HUES64 (cell line): ENCODE results near the gene CADM2.

Experiments used
- H3K27ac ChIP-seq: 2 replicates; pipeline ENCODE4 v1.7.0; 2013; ENCODE audit warnings: low read depth, low read length, inconsistent platforms
- H3K27me3 ChIP-seq: 2 replicates; pipeline ENCODE4 v1.6.1; 2013; ENCODE audit warnings: mild to moderate bottlenecking, low read length; ENCODE audit not compliant: insufficient read depth
- H3K36me3 ChIP-seq: 2 replicates; pipeline ENCODE4 v1.6.1; 2013; ENCODE audit warnings: mild to moderate bottlenecking, low read length; ENCODE audit not compliant: insufficient read depth
- H3K4me1 ChIP-seq: 2 replicates; pipeline ENCODE4 v1.6.1; 2013; ENCODE audit warnings: mild to moderate bottlenecking, low read length, moderate library complexity; ENCODE audit not compliant: insufficient read depth
- H3K4me3 ChIP-seq: 2 replicates; pipeline ENCODE4 v1.5.1; 2013; ENCODE audit warnings: mild to moderate bottlenecking, low read length, moderate library complexity
- H3K9ac ChIP-seq: 2 replicates; pipeline ENCODE4 v1.6.1; 2013; ENCODE audit warnings: mild to moderate bottlenecking, low read depth, low read length
- H3K9me3 ChIP-seq: 2 replicates; pipeline ENCODE4 v1.6.1; 2013; ENCODE audit warnings: low read depth, low read length; ENCODE audit not compliant: insufficient read depth
- WGBS: fragments of 150-250, 120-280 bp; methylation state at CpG from one replicate; pipeline ENCODE4 v1.1.7; 2013; ENCODE audit warnings: missing lambda C conversion rate; 5-methylcytosine and 5-hydroxymethylcytosine counted together

CADM2 gene

GRCh38 chr3:85721409-85722145, 762.8 kb downstream of the CADM2 start:
- Histone ChIP-seq H3K27me3 (no peaks in the 10 kb centered on the region), H3K4me3 (no peak overlapping the region), H3K9ac (no peak overlapping the region), H3K36me3 (no peaks in the 10 kb centered on the region), H3K9me3 (peaks cover 20% of the 10 kb centered on the region), H3K27ac (no peak overlapping the region), H3K4me1 (no peaks in the 10 kb centered on the region)
- WGBS: 95% methylated on average over 10 of the region's 10 CpGs

GRCh38 chr3:85725809-85726208, 767.0 kb downstream of the CADM2 start:
- Histone ChIP-seq H3K27me3 (no peaks in the 10 kb centered on the region), H3K9ac (no peak overlapping the region), H3K4me1 (no peaks in the 10 kb centered on the region), H3K27ac (no peak overlapping the region), H3K36me3 (no peaks in the 10 kb centered on the region), H3K4me3 (no peak overlapping the region), H3K9me3 (peaks cover 20% of the 10 kb centered on the region)

- H3K9ac ChIP-seq: no peak overlapping the region
- H3K27ac ChIP-seq: no peak overlapping the region
- no peaks in the 10 kb centered on the region for H3K36me3 ChIP-seq
- WGBS: 100% methylated on average over 1 of the region's 2 CpGs
- H3K27me3 ChIP-seq: no peaks in the 10 kb centered on the region
- H3K9me3 ChIP-seq: peaks cover 20% of the 10 kb centered on the region
- H3K4me1 ChIP-seq: no peaks in the 10 kb centered on the region
- H3K4me3 ChIP-seq: no peak overlapping the region
Measured at GRCh38 chr3:85726241-85726640, 767.5 kb downstream of the CADM2 start.

- Histone ChIP-seq H3K27ac (no peak overlapping the region), H3K27me3 (no peaks in the 10 kb centered on the region), H3K9ac (no peak overlapping the region), H3K4me3 (no peak overlapping the region), H3K4me1 (no peaks in the 10 kb centered on the region), H3K9me3 (no peaks in the 10 kb centered on the region), H3K36me3 (no peaks in the 10 kb centered on the region)
- 90% methylated on average over 3 of the region's 3 CpGs for WGBS
Measured at GRCh38 chr3:85737846-85738245, 779.1 kb downstream of the CADM2 start.

- 94% methylated on average over 2 of the region's 2 CpGs for WGBS
- Histone ChIP-seq H3K27ac (no peak overlapping the region), H3K9ac (no peak overlapping the region), H3K4me3 (no peak overlapping the region), H3K27me3 (no peaks in the 10 kb centered on the region), H3K36me3 (no peaks in the 10 kb centered on the region), H3K4me1 (no peaks in the 10 kb centered on the region), H3K9me3 (no peaks in the 10 kb centered on the region)
Measured at GRCh38 chr3:85740561-85740960, 781.8 kb downstream of the CADM2 start.

- no peaks in the 10 kb centered on the region for H3K9me3 ChIP-seq
- H3K36me3 ChIP-seq: no peaks in the 10 kb centered on the region
- no peaks in the 10 kb centered on the region for H3K4me1 ChIP-seq
- no peaks in the 10 kb centered on the region for H3K27me3 ChIP-seq
- H3K27ac ChIP-seq: no peak overlapping the region
- H3K9ac ChIP-seq: no peak overlapping the region
- H3K4me3 ChIP-seq: no peak overlapping the region
Measured at GRCh38 chr3:85758442-85758841, 799.7 kb downstream of the CADM2 start.

- H3K27ac ChIP-seq: no peak overlapping the region
- WGBS: 91% methylated on average over 3 of the region's 3 CpGs
Measured at GRCh38 chr3:85760342-85760741, 801.6 kb downstream of the CADM2 start.

GRCh38 chr3:85780806-85781205, 822.0 kb downstream of the CADM2 start:
- H3K9ac ChIP-seq: no peak overlapping the region
- no peak overlapping the region for H3K4me3 ChIP-seq
- H3K27ac ChIP-seq: no peak overlapping the region
- H3K9me3 ChIP-seq: no peaks in the 10 kb centered on the region
- no peaks in the 10 kb centered on the region for H3K36me3 ChIP-seq
- H3K27me3 ChIP-seq: no peaks in the 10 kb centered on the region
- H3K4me1 ChIP-seq: no peaks in the 10 kb centered on the region
- 95% methylated on average over 4 of the region's 4 CpGs for WGBS

More at GRCh38 chr3:85760342-85760741, 801.6 kb downstream of the CADM2 start:
- Histone ChIP-seq H3K4me3 (no peak overlapping the region), H3K9ac (no peak overlapping the region), H3K27me3 (no peaks in the 10 kb centered on the region), H3K9me3 (no peaks in the 10 kb centered on the region), H3K36me3 (no peaks in the 10 kb centered on the region), H3K4me1 (peaks cover 6% of the 10 kb centered on the region; the same call in 1 of the 2 replicates)

- no peaks in the 10 kb centered on the region for H3K4me1 ChIP-seq
- no peak overlapping the region for H3K9ac ChIP-seq
- WGBS: 83% methylated on average over 1 of the region's 1 CpG
- H3K27ac ChIP-seq: no peak overlapping the region
- no peaks in the 10 kb centered on the region for H3K36me3 ChIP-seq
- no peaks in the 10 kb centered on the region for H3K27me3 ChIP-seq
- no peaks in the 10 kb centered on the region for H3K9me3 ChIP-seq
- H3K4me3 ChIP-seq: no peak overlapping the region
Measured at GRCh38 chr3:85781806-85782205, 823.0 kb downstream of the CADM2 start.

- H3K4me3 ChIP-seq: no peak overlapping the region
- 93% methylated on average over 1 of the region's 2 CpGs for WGBS
- no peak overlapping the region for H3K27ac ChIP-seq
- no peaks in the 10 kb centered on the region for H3K4me1 ChIP-seq
- H3K9me3 ChIP-seq: no peaks in the 10 kb centered on the region
- no peaks in the 10 kb centered on the region for H3K27me3 ChIP-seq
- no peaks in the 10 kb centered on the region for H3K36me3 ChIP-seq
- no peak overlapping the region for H3K9ac ChIP-seq
Measured at GRCh38 chr3:85783291-85783690, 824.5 kb downstream of the CADM2 start.

GRCh38 chr3:85785766-85786165, 827.0 kb downstream of the CADM2 start:
- WGBS: 88% methylated on average over 4 of the region's 4 CpGs
- Histone ChIP-seq H3K4me3 (no peak overlapping the region), H3K27ac (no peak overlapping the region), H3K9ac (no peak overlapping the region), H3K27me3 (no peaks in the 10 kb centered on the region), H3K9me3 (no peaks in the 10 kb centered on the region), H3K36me3 (no peaks in the 10 kb centered on the region), H3K4me1 (no peaks in the 10 kb centered on the region)
